Adrenal gland (tissue), 12 donors: ENCODE measurements around the gene RIGI. TPM values are rescaled to one million over a fixed set of nuclear protein-coding genes. Genes with fewer than 3 reads are reported as not detected.

Experiments used
- DNase-seq, 7 donors: peaks; one replicate each; pipeline ENCODE4 v3.0.0-alpha.2; 2019 to 2020
- H3K27ac ChIP-seq, 5 donors: fragments of 200-600 bp; sonication (generic) in 4 of 5; 1 replicate in 3 of 5; 2 replicates in 2 of 5; pipeline versions ENCODE4 v1.5.1 to v1.8.0; 2016 to 2020; ENCODE audit warnings: mild to moderate bottlenecking in 1 of 5
- H3K27me3 ChIP-seq: fragments of 200-600 bp; 2 replicates; pipeline ENCODE4 v1.8.0; 2021
- H3K36me3 ChIP-seq, 2 donors: fragments of 200-600 bp; replicated peaks in 1 of 2; 1 replicate in 1 of 2; 2 replicates in 1 of 2; pipeline versions ENCODE4 v1.5.1 to v1.8.0; 2018 to 2022
- H3K4me1 ChIP-seq, 2 donors: fragments of 200-600 bp; replicated peaks in 1 of 2; 1 replicate in 1 of 2; 2 replicates in 1 of 2; pipeline versions ENCODE4 v1.5.1 to v1.8.0; 2018 to 2021
- H3K4me3 ChIP-seq, 4 donors: fragments of 200-600 bp; sonication (generic) in 3 of 4; one replicate each; pipeline ENCODE4 v1.5.1; 2016 to 2018
- H3K9me3 ChIP-seq, 3 donors: fragments of 200-600 bp; sonication (generic) in 1 of 3; replicated peaks in 1 of 3; 1 replicate in 2 of 3; 2 replicates in 1 of 3; pipeline versions ENCODE4 v1.5.1 to v1.8.0; 2016 to 2021
- POLR2A ChIP-seq, 2 donors: fragments of 450-650 bp; IDR thresholded peaks; one replicate each; pipeline ENCODE4 v1.6.1; 2017; ENCODE audit warnings: antibody characterized with exemption in 2 of 2, mild to moderate bottlenecking in 2 of 2, moderate library complexity in 1 of 2
- WGBS, 4 donors: extraction: QIAGEN DNeasy Blood & Tissue Kit in 2 of 4; methylation state at CpG; one replicate each; pipeline versions ENCODE4 v1.1.5 to v1.1.7; 2013 to 2017; 5-methylcytosine and 5-hydroxymethylcytosine counted together
- intact Hi-C, 2 donors: fragments of 100-400 bp; cut with DNase I; formaldehyde crosslinking; loops; one replicate each; pipeline versions ENCODE4 v1.14.1 to v1.15.0; 2022 to 2023
- polyA plus RNA-seq, 3 donors: library from polyadenylated mRNA; stranded (reverse); fragments of 200-250 nt in 2 of 3; fragments of 350-450 nt in 1 of 3; fragmentation: Illumina TruSeq in 1 of 3; extraction: RNeasy Lipid Tissue Mini Kit (QIAGEN cat#74804) in 1 of 3; gene quantifications; one replicate each; pipeline ENCODE4 v1.2.3, GENCODE V29; 2013 to 2014
- total RNA-seq, 9 donors: library from RNA; depleted of rRNA in 4 of 9; stranded (reverse); fragments of >200 nt in 4 of 9; fragments of 120-200 nt in 1 of 9; fragmentation: NEBNext Ultra II Directional in 1 of 9; extraction: Animal tissue kit (Norgen Biotek cat#: 25700) in 1 of 9; gene quantifications; one replicate each; pipeline versions ENCODE4 v1.1.0 to v1.2.4, GENCODE V29; 2013 to 2023
- TF ChIP-seq, protein P1 (sequence below), 6 experiments: fragments of 450-650 bp in 4 of 6; fragments of 200-600 bp in 2 of 6; sonication (generic) in 1 of 6; IDR thresholded peaks; 1 replicate in 5 of 6; 2 replicates in 1 of 6; pipeline versions ENCODE4 v1.5.1 to v1.8.0; 2016 to 2021; ENCODE audit warnings: antibody characterized with exemption in 6 of 6, mild to moderate bottlenecking in 2 of 6, moderate library complexity in 1 of 6
- donor health status: healthy with polysubstance abuse.
- donor health status: Bipolar disorder and iron deficiency.
- donor health status: DM: yes; HTN: yes; CAD: no.
- donor health status: DM: no; HTN: no; CAD: no.
- donor health status: DM: no; HTN: no; CAD: no.
- donor health status: DM: yes; HTN: yes; CAD: no.

The RIGI gene
- total and polyA plus RNA-seq, 12 donors: 4.4 to 13.2 (median 7.9) TPM

DNA sequence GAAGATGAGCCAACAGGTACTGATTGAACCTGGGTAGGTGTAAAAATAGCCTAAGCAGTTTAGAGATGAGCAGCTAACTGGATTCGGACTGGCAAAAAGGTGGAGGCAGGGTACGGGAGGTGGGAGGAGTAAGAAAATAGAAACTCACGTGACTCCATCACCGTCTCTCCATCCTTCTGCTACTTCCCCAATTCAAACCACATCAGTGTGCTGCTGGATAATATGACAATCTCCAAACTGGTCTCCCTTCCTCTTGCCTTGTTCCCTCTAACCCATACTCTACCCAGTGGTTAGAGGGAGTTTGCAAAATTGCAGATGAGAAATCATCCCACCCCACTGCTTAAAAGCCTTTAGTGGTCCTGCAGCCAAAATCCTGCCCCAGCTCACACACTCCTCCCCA lies 42.7 kb downstream of the RIGI start:
- Histone ChIP-seq H3K4me1 (no peaks in the 10 kb centered on the region), H3K27ac (no peak overlapping the region), H3K27me3 (no peaks in the 10 kb centered on the region), H3K9me3 (no peaks in the 10 kb centered on the region), H3K36me3 (peaks cover 0 to 46% of the 10 kb centered on the region in 2 donors), H3K4me3 (no peak overlapping the region)
- TF ChIP-seq, protein P1, sequence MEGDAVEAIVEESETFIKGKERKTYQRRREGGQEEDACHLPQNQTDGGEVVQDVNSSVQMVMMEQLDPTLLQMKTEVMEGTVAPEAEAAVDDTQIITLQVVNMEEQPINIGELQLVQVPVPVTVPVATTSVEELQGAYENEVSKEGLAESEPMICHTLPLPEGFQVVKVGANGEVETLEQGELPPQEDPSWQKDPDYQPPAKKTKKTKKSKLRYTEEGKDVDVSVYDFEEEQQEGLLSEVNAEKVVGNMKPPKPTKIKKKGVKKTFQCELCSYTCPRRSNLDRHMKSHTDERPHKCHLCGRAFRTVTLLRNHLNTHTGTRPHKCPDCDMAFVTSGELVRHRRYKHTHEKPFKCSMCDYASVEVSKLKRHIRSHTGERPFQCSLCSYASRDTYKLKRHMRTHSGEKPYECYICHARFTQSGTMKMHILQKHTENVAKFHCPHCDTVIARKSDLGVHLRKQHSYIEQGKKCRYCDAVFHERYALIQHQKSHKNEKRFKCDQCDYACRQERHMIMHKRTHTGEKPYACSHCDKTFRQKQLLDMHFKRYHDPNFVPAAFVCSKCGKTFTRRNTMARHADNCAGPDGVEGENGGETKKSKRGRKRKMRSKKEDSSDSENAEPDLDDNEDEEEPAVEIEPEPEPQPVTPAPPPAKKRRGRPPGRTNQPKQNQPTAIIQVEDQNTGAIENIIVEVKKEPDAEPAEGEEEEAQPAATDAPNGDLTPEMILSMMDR (IDR thresholded peaks at IDR 0.05): no peak
- no peak for TF ChIP-seq POLR2A (IDR thresholded peaks at IDR 0.05)
- WGBS, 4 donors: 76 to 93% (median 86%) methylated on average over 4 of the region's 4 CpGs
- DNase-seq: no peak
- intact Hi-C loops: no loop called here

Other genes starting within 250 kb of the RIGI start
- gene ACO1, start 141.6 kb downstream of the RIGI start, total RNA-seq: 100 to 1,000 TPM in 5 of 9 donors, 10 to 100 TPM in 4; 71.3 to 130 (median 103) TPM
- gene ACO1, start 141.6 kb downstream of the RIGI start, polyA plus RNA-seq: 100 to 1,000 TPM in 1 of 3 donors, 10 to 100 TPM in 2; 11.3 to 113 (median 26.0) TPM
- 10 to 100 TPM in 6 of 9 donors, 1 to 10 TPM in 3; 2.6 to 34.3 (median 18.8) TPM for gene SMIM27, start 26.1 kb upstream of the RIGI start, total RNA-seq
- gene SMIM27, start 26.1 kb upstream of the RIGI start, polyA plus RNA-seq: 10 to 100 TPM; 16.4 to 17.4 (median 17.2) TPM
- 10 to 100 TPM; 12.5 to 25.3 (median 16.5) TPM for gene TOPORS, start 26.4 kb upstream of the RIGI start, total RNA-seq
- gene TOPORS, start 26.4 kb upstream of the RIGI start, polyA plus RNA-seq: 10 to 100 TPM in 1 of 3 donors, 1 to 10 TPM in 2; 7.6 to 24.7 (median 9.8) TPM
- gene NDUFB6, start 47.0 kb upstream of the RIGI start, total RNA-seq: 10 to 100 TPM; 30.5 to 76.9 (median 55.5) TPM
- gene NDUFB6, start 47.0 kb upstream of the RIGI start, polyA plus RNA-seq: 10 to 100 TPM; 23.2 to 32.4 (median 31.1) TPM
- gene TAF1L, start 109.5 kb upstream of the RIGI start, total RNA-seq: not detected
- under 1 TPM in 1 of 3 donors, not detected in 2; 0.04 TPM for gene TAF1L, start 109.5 kb upstream of the RIGI start, polyA plus RNA-seq